Smooth muscle cell (in vitro differentiated cells): Measurements from ENCODE around the gene HOXB9. TPM values are rescaled to one million over a fixed set of nuclear protein-coding genes. Genes with fewer than 3 reads are reported as not detected.

Experiments
- DNase-seq: peaks from one replicate; lab custom pipeline; 2025; ENCODE audit not compliant: unreplicated experiment; lab: John Stamatoyannopoulos, UW
- H2AFZ ChIP-seq: fragments of 200-600 bp; sonication (generic); 2 replicates; pipeline ENCODE4 v1.6.0; 2016; ENCODE audit warnings: antibody characterized with exemption, low read depth, mild to moderate bottlenecking
- H3F3A ChIP-seq: fragments of 200-600 bp; sonication (generic); 2 replicates; pipeline ENCODE4 v1.6.0; 2017; ENCODE audit warnings: antibody characterized with exemption, low read depth
- H3K27ac ChIP-seq: fragments of 200-600 bp; sonication (generic); 2 replicates; pipeline ENCODE4 v1.5.1; 2016; ENCODE audit warnings: low read depth, mild to moderate bottlenecking
- H3K27me3 ChIP-seq: fragments of 200-600 bp; sonication (generic); 2 replicates; pipeline ENCODE4 v1.6.1; 2016; ENCODE audit warnings: low read depth, mild to moderate bottlenecking
- H3K36me3 ChIP-seq: fragments of 200-600 bp; sonication (generic); 2 replicates; pipeline ENCODE4 v1.5.1; 2016; ENCODE audit warnings: low read depth
- H3K4me1 ChIP-seq: fragments of 200-600 bp; sonication (generic); 2 replicates; pipeline ENCODE4 v1.5.1; 2016; ENCODE audit warnings: low read depth
- H3K4me2 ChIP-seq: fragments of 200-600 bp; sonication (generic); 2 replicates; pipeline ENCODE4 v1.6.0; 2016; ENCODE audit warnings: mild to moderate bottlenecking
- H3K4me3 ChIP-seq: fragments of 200-600 bp; sonication (generic); 2 replicates; pipeline ENCODE4 v1.5.1; 2016; ENCODE audit warnings: mild to moderate bottlenecking
- H3K79me2 ChIP-seq: fragments of 200-600 bp; sonication (generic); 2 replicates; pipeline ENCODE4 v1.6.0; 2016; ENCODE audit warnings: low read depth, mild to moderate bottlenecking
- H3K9ac ChIP-seq: fragments of 200-600 bp; sonication (generic); 2 replicates; pipeline ENCODE4 v1.6.0; 2016; ENCODE audit warnings: low read depth
- H3K9me3 ChIP-seq: fragments of 200-600 bp; sonication (generic); replicated peaks from 2 replicates; pipeline ENCODE4 v1.5.1; 2016; ENCODE audit warnings: low read depth
- H4K20me1 ChIP-seq: fragments of 200-600 bp; sonication (generic); 2 replicates; pipeline ENCODE4 v1.6.0; 2016; ENCODE audit warnings: low read depth
- CTCF ChIP-seq: fragments of 200-600 bp; sonication (generic); IDR thresholded peaks from 2 replicates; pipeline ENCODE4 v1.5.1; 2017; ENCODE audit warnings: borderline replicate concordance, mild to moderate bottlenecking, antibody characterized with exemption; ENCODE audit not compliant: insufficient read depth, poor library complexity, severe bottlenecking
- WGBS: methylation state at CpG from one replicate; pipeline ENCODE4 v1.1.7; 2016; ENCODE audit warnings: low lambda C conversion rate; 5-methylcytosine and 5-hydroxymethylcytosine counted together
- polyA plus RNA-seq: library from polyadenylated mRNA; unstranded; fragments of >200 nt; fragmentation: Nextera tagmentation; extraction: Ambion mirVana; gene quantifications from 2 replicates; pipeline ENCODE4 v1.2.1, GENCODE V29; 2016
- total RNA-seq: library from RNA; depleted of rRNA; stranded (reverse); fragments of >200 nt; gene quantifications from 2 replicates; pipeline ENCODE4 v1.2.3, GENCODE V29; 2014

HOXB9 gene
- total and polyA plus RNA-seq, 2 experiments from 2014 or later = 13.8 to 24.3 TPM

GRCh38 chr17:48620461-48621139, 5.6 kb downstream of the HOXB9 start:
- DNase-seq = no peak
- peak overlapping the region; percentile 66 for H3K27ac ChIP-seq
- TF ChIP-seq CTCF = no peak
- WGBS = 59% methylated on average over 6 of the region's 6 CpGs
- H3K27me3 ChIP-seq = peaks cover 97% of the 10 kb centered on the region
- H3K4me1 ChIP-seq = peaks cover 15% of the 10 kb centered on the region
- H4K20me1 ChIP-seq = peaks cover 82% of the 10 kb centered on the region
- no peaks in the 10 kb centered on the region for H3K36me3 ChIP-seq
- H3K9me3 ChIP-seq = no peaks in the 10 kb centered on the region
- peak overlapping the region; percentile 91 for H3K4me2 ChIP-seq
- no peak overlapping the region for H3K4me3 ChIP-seq
- H3K79me2 ChIP-seq = peaks cover 46% of the 10 kb centered on the region
- H2AFZ ChIP-seq = no peak overlapping the region
- no peak overlapping the region for H3K9ac ChIP-seq
- H3F3A ChIP-seq = peaks cover 5% of the 10 kb centered on the region

GRCh38 chr17:48619826-48620449, 6.2 kb downstream of the HOXB9 start:
- H3K4me2 ChIP-seq = peak overlapping the region; percentile 91
- H3K4me3 ChIP-seq = peak overlapping the region; percentile 52
- H3K27me3 ChIP-seq = peaks cover 97% of the 10 kb centered on the region
- peaks cover 43% of the 10 kb centered on the region for H3K79me2 ChIP-seq
- H2AFZ ChIP-seq = no peak overlapping the region
- TF ChIP-seq CTCF = no peak
- H3K27ac ChIP-seq = peak overlapping the region; percentile 66
- peaks cover 9% of the 10 kb centered on the region for H3K4me1 ChIP-seq
- H3K9ac ChIP-seq = no peak overlapping the region
- H3K36me3 ChIP-seq = no peaks in the 10 kb centered on the region
- no peak for DNase-seq
- WGBS = 14% methylated on average over 32 of the region's 32 CpGs
- H4K20me1 ChIP-seq = peaks cover 79% of the 10 kb centered on the region
- H3F3A ChIP-seq = peaks cover 8% of the 10 kb centered on the region
- H3K9me3 ChIP-seq = no peaks in the 10 kb centered on the region

- H2AFZ ChIP-seq = no peak overlapping the region
- H3K9me3 ChIP-seq = no peaks in the 10 kb centered on the region
- peak overlapping the region; percentile 66 for H3K27ac ChIP-seq
- WGBS = 7% methylated on average over 25 of the region's 25 CpGs
- peak overlapping the region; percentile 1 for H3K9ac ChIP-seq
- peaks cover 93% of the 10 kb centered on the region for H3K27me3 ChIP-seq
- TF ChIP-seq CTCF = peak; percentile 99
- peak; percentile 76 for DNase-seq
- peak overlapping the region; percentile 52 for H3K4me3 ChIP-seq
- peaks cover 63% of the 10 kb centered on the region for H4K20me1 ChIP-seq
- H3F3A ChIP-seq = peaks cover 8% of the 10 kb centered on the region
- H3K4me2 ChIP-seq = peak overlapping the region; percentile 98
- H3K79me2 ChIP-seq = peaks cover 41% of the 10 kb centered on the region
- H3K36me3 ChIP-seq = no peaks in the 10 kb centered on the region
- peaks cover 9% of the 10 kb centered on the region for H3K4me1 ChIP-seq
Observed at GRCh38 chr17:48618256-48618896, 7.8 kb downstream of the HOXB9 start.
